NT2/D1 (cell line): ENCODE results near the gene ERC2.

Source experiments
- SUZ12 ChIP-seq: IDR thresholded peaks from 2 replicates; pipeline ENCODE4 v1.6.1; 2011; ENCODE audit not compliant: insufficient read length, insufficient read depth; ENCODE audit errors: extremely low read depth
- ZNF274 ChIP-seq: IDR thresholded peaks from 2 replicates; pipeline ENCODE4 v1.6.1; 2011; ENCODE audit warnings: mild to moderate bottlenecking, low read depth, low read length

DNA sequence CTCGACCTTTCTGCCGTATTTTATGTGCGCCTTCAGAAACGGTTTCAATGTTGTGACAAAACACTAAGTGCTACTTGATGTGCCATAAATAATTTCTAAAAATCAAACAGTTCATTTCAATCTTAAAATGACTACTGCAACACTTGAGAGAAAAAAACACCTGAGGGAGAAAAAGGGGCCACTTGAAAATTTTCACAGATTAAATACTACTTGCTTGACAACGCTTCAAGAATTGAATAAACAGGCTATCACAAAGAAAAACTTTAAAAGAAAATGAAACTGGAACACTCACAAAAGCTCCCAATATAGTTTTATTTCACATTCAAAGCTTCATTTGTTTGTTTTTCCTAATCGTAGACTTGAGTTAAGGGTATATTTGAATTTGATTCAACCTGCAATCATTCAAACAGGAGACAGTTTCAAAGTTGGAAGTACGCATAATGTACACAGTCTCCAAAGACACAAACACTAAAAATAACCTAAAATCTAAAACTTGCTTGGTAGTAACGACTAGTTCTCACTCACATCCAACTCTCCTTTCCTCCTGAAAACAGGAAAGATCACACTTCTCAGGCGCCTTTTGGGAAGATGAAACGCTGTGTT lies 380.7 kb downstream of the ERC2 start:
- TF ChIP-seq ZNF274 (no peak), SUZ12 (no peak)
